Choroid plexus epithelial cell (primary cell): ENCODE results near the gene USP35.
"Not testable (repeated sequence)": the region's sequence is repeated elsewhere in the genome, so short reads cannot be mapped to it uniquely, and the experiment has no call there.

Source experiments
- DNase-seq: peaks from one replicate; pipeline ENCODE4 v3.0.0-alpha.2; 2010; ENCODE audit warnings: low read depth
- H3K4me3 ChIP-seq: 2 replicates; pipeline ENCODE4 v1.5.1; 2011; ENCODE audit warnings: low read depth, mild to moderate bottlenecking, control low read depth, low read length, moderate library complexity
- TF ChIP-seq, protein P1 (sequence below): conservative IDR thresholded peaks from 2 replicates; pipeline ENCODE4 v1.5.1; 2011; ENCODE audit warnings: low read depth, mild to moderate bottlenecking, control low read depth, inconsistent platforms, low read length, moderate library complexity

The USP35 gene

GRCh38 chr11:78227921-78228320, 39.2 kb downstream of the USP35 start:
- H3K4me3 ChIP-seq: no peak overlapping the region
- TF ChIP-seq, protein P1, sequence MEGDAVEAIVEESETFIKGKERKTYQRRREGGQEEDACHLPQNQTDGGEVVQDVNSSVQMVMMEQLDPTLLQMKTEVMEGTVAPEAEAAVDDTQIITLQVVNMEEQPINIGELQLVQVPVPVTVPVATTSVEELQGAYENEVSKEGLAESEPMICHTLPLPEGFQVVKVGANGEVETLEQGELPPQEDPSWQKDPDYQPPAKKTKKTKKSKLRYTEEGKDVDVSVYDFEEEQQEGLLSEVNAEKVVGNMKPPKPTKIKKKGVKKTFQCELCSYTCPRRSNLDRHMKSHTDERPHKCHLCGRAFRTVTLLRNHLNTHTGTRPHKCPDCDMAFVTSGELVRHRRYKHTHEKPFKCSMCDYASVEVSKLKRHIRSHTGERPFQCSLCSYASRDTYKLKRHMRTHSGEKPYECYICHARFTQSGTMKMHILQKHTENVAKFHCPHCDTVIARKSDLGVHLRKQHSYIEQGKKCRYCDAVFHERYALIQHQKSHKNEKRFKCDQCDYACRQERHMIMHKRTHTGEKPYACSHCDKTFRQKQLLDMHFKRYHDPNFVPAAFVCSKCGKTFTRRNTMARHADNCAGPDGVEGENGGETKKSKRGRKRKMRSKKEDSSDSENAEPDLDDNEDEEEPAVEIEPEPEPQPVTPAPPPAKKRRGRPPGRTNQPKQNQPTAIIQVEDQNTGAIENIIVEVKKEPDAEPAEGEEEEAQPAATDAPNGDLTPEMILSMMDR: no peak
- no peak for DNase-seq

DNA sequence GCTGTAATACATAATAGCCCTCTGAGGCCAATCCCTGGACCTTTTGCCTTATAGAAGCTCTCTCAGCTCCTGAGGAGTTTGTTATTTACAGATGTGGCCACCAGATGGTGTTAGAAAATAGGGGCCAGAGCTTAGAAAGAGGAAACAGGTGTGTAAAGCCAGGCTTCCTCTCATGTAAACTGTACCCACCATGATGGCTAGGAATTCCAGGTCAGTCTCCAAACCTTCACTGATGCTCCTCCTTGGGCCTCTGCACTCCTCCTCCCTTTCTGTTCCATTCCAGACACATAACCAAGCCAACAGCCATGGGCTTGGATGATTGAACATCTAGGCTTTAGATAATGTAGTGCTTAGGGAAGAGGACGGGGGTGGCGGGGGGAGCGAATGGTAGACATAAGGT, 39.7 kb downstream of the USP35 start:
- H3K4me3 ChIP-seq: no peak overlapping the region
- TF ChIP-seq, protein P1: peak; percentile 75
- DNase-seq: peak; percentile 79

- TF ChIP-seq, protein P1: no peak
- DNase-seq: no peak
- H3K4me3 ChIP-seq: no peak overlapping the region
These were observed 40.4 kb downstream of the USP35 start for GRCh38 chr11:78229106-78229505.

- no peak for DNase-seq
- TF ChIP-seq, protein P1: no peak
- no peak overlapping the region for H3K4me3 ChIP-seq
These were observed 41.6 kb downstream of the USP35 start for GRCh38 chr11:78230161-78230877.

DNA sequence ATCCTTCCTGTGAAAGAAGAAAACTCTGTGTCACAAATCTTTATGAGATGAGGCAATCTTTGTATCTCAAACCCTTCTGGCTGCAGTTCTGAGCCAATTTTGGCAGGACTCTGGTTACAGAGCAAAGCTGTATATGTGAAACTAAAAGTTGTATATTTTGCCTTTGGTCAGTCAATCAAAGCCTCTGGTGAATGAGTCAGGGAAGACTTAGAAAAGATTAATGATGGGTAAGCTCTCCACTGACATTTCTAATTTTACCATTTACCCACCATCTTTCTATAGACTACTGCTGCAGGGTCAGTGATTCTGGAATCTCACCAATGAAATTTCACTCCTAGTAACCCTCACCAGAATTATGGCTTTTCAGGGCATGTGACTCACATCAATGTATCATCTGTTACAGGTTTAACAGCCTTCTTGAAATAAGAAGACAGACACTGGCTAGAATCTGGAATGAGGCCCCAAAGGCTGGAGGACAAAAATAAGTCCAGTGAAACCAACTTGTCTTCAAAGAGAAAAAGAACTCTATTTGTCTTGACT, 43.3 kb downstream of the USP35 start:
- TF ChIP-seq, protein P1: no peak
- peak; percentile 60 for DNase-seq

DNA sequence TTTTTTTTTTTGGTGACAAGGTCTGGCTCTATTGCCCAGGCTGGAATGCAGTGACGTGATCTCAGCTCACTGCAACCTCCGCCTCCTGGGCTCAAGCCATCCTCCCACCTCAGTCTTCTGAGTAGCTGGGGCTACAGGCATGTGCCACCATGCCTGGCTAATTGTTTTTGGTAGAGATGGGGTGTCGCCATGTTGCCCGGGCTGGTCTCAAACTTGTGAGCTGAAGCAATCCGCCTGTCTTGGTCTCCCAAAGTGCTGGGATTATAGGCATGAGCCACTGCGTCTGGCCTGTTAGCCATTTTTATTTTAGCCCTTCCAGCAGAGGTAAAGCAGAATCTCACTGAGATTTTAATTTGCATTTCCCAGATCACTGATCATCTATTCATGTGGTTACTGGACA, 44.3 kb downstream of the USP35 start:
- not testable (repeated sequence) for DNase-seq, H3K4me3 ChIP-seq

More for the DNA sequence above, 43.3 kb downstream of the USP35 start:
- no peak overlapping the region for H3K4me3 ChIP-seq

DNA sequence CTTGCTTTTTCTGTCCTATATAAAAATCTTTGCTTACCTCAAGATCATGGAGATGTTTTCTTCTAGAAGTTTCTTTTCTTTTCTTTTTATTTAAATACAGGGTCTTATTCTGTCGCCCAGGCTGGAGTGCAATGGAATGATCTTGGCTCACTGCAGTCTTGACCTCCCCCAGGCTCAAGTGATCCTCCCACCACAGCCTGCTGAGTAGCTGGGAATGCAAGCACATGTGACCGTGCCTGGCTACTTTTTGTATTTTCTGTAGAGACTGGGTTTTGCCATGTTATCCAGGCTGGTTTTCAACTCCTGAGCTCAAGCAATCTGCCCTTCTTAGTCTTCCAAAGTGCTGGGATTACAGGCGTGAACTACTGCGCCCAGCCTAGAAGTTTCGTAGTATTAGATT, 45.3 kb downstream of the USP35 start:
- H3K4me3 ChIP-seq: no peak overlapping the region
- peak; percentile 70 for DNase-seq
- TF ChIP-seq, protein P1: no peak
